ENCODE results near the gene SLCO4A1. TPM values are rescaled to one million over a fixed set of nuclear protein-coding genes. Genes with fewer than 3 reads are reported as not detected.

The SLCO4A1 gene
- total RNA-seq, 1 experiment from 2014 or later, result 27.0 TPM

DNA sequence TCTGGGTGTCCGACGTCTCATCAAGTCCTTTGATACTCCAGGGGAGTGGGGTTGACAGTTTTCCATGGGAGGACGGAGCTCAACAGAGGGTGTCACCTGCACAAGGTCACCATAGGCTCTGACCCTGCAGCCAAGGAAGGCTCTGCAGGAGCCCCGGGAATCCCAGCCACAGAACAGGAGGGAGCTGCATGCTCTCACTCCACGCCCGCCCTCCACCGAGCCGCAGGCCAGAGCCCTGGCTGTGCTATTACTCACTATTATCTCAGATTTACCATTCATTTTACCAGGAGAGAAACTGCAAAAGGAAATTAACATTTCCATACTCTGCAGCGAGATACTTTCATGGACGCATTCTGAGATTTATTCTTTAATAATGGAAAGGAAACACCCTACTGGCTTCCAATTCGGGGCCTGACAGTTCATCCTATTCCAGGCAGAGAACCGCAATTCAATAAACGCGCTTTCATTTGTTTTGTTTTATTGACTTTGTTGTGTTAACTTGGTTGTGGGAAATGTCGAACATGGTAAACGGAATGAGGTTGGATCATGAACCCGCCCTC lies 48.0 kb downstream of the SLCO4A1 start:
- POLR2A ChIA-PET, result no interaction called here
- no peak overlapping the region for H3K27ac Mint-ChIP-seq (ENCODE audit: low read depth, unreplicated experiment)
- BruUV-seq (replicated peaks), result no TSS peak
- H3K4me3 Mint-ChIP-seq (ENCODE audit: unreplicated experiment), result no peak overlapping the region
- CTCF ChIA-PET, result interaction anchor here (0.5 to 4.1 kb wide), 6 partner anchors 11 to 228 kb away, joined by 3 to 26 read pairs (median 3); no protein-coding TSS in a partner anchor
- no peak for DNase-seq (ENCODE audit: unreplicated experiment)
- no peaks in the 10 kb centered on the region for H3K9me3 Mint-ChIP-seq (ENCODE audit: unreplicated experiment)
- H3K36me3 Mint-ChIP-seq (ENCODE audit: insufficient read depth, unreplicated experiment), result no peaks in the 10 kb centered on the region
- peaks cover 15% of the 10 kb centered on the region for H3K27me3 Mint-ChIP-seq (ENCODE audit: insufficient read depth, unreplicated experiment)
- TF ChIP-seq, protein P1, sequence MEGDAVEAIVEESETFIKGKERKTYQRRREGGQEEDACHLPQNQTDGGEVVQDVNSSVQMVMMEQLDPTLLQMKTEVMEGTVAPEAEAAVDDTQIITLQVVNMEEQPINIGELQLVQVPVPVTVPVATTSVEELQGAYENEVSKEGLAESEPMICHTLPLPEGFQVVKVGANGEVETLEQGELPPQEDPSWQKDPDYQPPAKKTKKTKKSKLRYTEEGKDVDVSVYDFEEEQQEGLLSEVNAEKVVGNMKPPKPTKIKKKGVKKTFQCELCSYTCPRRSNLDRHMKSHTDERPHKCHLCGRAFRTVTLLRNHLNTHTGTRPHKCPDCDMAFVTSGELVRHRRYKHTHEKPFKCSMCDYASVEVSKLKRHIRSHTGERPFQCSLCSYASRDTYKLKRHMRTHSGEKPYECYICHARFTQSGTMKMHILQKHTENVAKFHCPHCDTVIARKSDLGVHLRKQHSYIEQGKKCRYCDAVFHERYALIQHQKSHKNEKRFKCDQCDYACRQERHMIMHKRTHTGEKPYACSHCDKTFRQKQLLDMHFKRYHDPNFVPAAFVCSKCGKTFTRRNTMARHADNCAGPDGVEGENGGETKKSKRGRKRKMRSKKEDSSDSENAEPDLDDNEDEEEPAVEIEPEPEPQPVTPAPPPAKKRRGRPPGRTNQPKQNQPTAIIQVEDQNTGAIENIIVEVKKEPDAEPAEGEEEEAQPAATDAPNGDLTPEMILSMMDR (IDR thresholded peaks at IDR 0.05; ENCODE audit: unreplicated experiment), result no peak
- H3K4me1 Mint-ChIP-seq (ENCODE audit: insufficient read depth, unreplicated experiment), result peaks cover 5% of the 10 kb centered on the region
- intact Hi-C loops (cut with micrococcal nuclease), result no loop called here

DNA sequence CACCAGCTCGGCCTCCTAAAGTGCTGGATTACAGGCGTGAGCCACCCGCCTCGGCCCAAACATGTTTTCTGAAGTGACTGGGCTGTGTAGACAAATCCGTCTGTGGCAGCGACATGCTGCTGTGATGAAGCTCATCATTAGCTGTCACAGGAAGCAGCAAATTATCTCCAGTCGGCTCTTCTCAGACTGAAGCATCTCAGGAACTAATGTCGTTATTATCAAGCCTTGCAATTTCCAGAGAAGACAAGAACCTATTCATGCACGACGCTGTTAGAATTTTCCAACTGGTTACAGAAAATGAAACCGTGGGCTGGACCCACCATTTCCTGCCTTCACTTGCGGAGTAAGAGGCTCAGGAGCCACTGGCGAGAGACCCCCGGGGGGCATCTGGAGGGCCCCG lies 49.2 kb downstream of the SLCO4A1 start:
- Mint-ChIP-seq H3K27me3 (ENCODE audit: insufficient read depth, unreplicated experiment) (peaks cover 26% of the 10 kb centered on the region), H3K4me1 (ENCODE audit: insufficient read depth, unreplicated experiment) (peaks cover 5% of the 10 kb centered on the region), H3K27ac (ENCODE audit: low read depth, unreplicated experiment) (no peak overlapping the region), H3K36me3 (ENCODE audit: insufficient read depth, unreplicated experiment) (no peaks in the 10 kb centered on the region), H3K9me3 (ENCODE audit: unreplicated experiment) (no peaks in the 10 kb centered on the region), H3K4me3 (ENCODE audit: unreplicated experiment) (no peak overlapping the region)
- ChIA-PET POLR2A (interaction anchor here (0.7 kb wide), 1 partner anchor 82 kb away, joined by 4 read pairs; no protein-coding TSS in a partner anchor), CTCF (interaction anchor here (0.6 to 4.1 kb wide), 4 partner anchors 26 to 117 kb away, joined by 3 to 26 read pairs (median 4); no protein-coding TSS in a partner anchor)
- intact Hi-C loops (cut with micrococcal nuclease), result no loop called here
- no TSS peak for BruUV-seq (replicated peaks)
- TF ChIP-seq, protein P1 (IDR thresholded peaks at IDR 0.05; ENCODE audit: unreplicated experiment), result no peak
- DNase-seq (ENCODE audit: unreplicated experiment), result no peak

DNA sequence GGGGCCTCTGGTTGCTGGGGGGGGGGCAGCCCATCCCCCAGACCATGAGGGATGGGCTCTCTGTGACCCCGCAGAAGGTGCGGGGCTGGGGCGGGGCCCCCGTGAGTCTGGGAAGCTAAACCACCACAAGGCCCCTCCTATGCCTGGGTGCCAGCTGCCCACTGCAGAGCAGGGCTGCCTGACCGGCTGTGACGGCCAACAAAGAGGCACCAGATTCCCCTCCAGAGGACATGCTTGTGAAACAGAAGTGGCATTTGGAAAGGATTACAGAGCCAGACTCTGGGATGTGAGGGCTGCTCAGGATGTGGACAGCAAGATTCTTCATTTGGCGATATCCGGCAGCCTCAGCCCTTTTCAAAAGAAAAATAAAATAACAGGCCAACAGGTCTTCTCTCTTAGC lies 49.9 kb downstream of the SLCO4A1 start:
- TF ChIP-seq, protein P1 (IDR thresholded peaks at IDR 0.05; ENCODE audit: unreplicated experiment), result no peak
- Mint-ChIP-seq H3K9me3 (ENCODE audit: unreplicated experiment) (no peaks in the 10 kb centered on the region), H3K4me1 (ENCODE audit: insufficient read depth, unreplicated experiment) (peaks cover 2% of the 10 kb centered on the region), H3K36me3 (ENCODE audit: insufficient read depth, unreplicated experiment) (no peaks in the 10 kb centered on the region), H3K27ac (ENCODE audit: low read depth, unreplicated experiment) (no peak overlapping the region), H3K27me3 (ENCODE audit: insufficient read depth, unreplicated experiment) (peaks cover 27% of the 10 kb centered on the region), H3K4me3 (ENCODE audit: unreplicated experiment) (no peak overlapping the region)
- intact Hi-C loops (cut with micrococcal nuclease), result no loop called here
- CTCF ChIA-PET, result interaction anchor here (1.9 kb wide), 1 partner anchor 116 kb away, joined by 5 read pairs; no protein-coding TSS in a partner anchor
- POLR2A ChIA-PET, result no interaction called here
- BruUV-seq (replicated peaks), result no TSS peak
- DNase-seq (ENCODE audit: unreplicated experiment), result no peak

DNA sequence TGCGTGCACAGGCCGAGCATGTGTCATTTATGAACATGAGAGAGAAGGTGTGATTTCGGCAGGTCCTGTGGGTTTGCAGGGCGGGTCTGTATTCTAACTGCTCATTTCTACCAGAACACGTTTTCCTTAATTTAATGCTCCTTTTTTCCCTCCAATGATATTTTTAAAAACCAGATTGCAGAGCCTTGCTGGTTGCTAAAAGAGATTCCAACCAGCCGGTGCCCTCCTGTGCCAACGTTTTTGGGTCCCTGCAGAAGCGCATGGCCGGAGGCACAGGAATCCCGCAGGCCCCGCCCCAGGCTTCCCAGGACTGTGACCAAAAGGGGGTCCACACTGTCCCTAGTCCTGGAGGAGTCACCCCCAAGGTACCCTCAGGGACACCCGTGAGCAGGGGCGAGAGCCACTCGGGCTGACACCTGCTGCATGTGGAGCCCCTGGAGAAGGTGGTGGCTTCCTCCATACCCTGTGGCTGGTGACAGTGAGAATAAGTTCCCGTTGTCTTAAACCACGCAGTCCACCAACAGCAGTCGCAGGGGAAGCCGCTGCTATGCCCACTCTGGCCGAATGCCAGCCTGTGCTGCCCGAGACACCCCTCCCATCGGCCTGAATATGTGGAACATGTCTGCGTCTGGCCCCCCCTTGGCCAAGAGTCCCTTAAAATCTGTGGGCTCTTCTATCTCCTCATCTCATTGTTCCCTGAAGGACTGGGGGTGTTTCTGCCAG lies 50.7 kb downstream of the SLCO4A1 start:
- H3K4me1 Mint-ChIP-seq (ENCODE audit: insufficient read depth, unreplicated experiment), result no peaks in the 10 kb centered on the region
- intact Hi-C loops (cut with micrococcal nuclease), result no loop called here
- BruUV-seq (replicated peaks), result no TSS peak

More for the DNA sequence above, 50.7 kb downstream of the SLCO4A1 start:
- Mint-ChIP-seq H3K36me3 (ENCODE audit: insufficient read depth, unreplicated experiment) (no peaks in the 10 kb centered on the region), H3K27ac (ENCODE audit: low read depth, unreplicated experiment) (no peak overlapping the region), H3K4me3 (ENCODE audit: unreplicated experiment) (no peak overlapping the region), H3K27me3 (ENCODE audit: insufficient read depth, unreplicated experiment) (peaks cover 27% of the 10 kb centered on the region), H3K9me3 (ENCODE audit: unreplicated experiment) (no peaks in the 10 kb centered on the region)
- ChIA-PET CTCF (interaction anchor here (0.6 to 2.6 kb wide), 3 partner anchors 21 to 115 kb away, joined by 5 to 12 read pairs (median 7); no protein-coding TSS in a partner anchor), POLR2A (no interaction called here)
- TF ChIP-seq, protein P1 (IDR thresholded peaks at IDR 0.05; ENCODE audit: unreplicated experiment), result no peak
- no peak for DNase-seq (ENCODE audit: unreplicated experiment)
